Frontal cortex (tissue), 1 donor: Measurements from ENCODE around the gene DDX56. TPM values are rescaled to one million over a fixed set of nuclear protein-coding genes. Genes with fewer than 3 reads are reported as not detected.

Experiments used
- total RNA-seq: library from RNA; depleted of rRNA; stranded (reverse); fragments of >200 nt; gene quantifications from one replicate; pipeline ENCODE4 v1.2.3, GENCODE V29; 2014

The DDX56 gene
- total RNA-seq, 1 donor from 2014 or later, result 39.5 TPM

Other genes starting within 250 kb of the DDX56 start
- 99.5 TPM for gene CAMK2B, start 248.3 kb downstream of the DDX56 start, total RNA-seq
- 110 TPM for gene NUDCD3, start 83.2 kb downstream of the DDX56 start, total RNA-seq
- gene NPC1L1, start 32.6 kb downstream of the DDX56 start, total RNA-seq, result not detected
- gene TMED4, start 8.3 kb upstream of the DDX56 start, total RNA-seq, result 73.4 TPM
- gene OGDH, start 32.7 kb upstream of the DDX56 start, total RNA-seq, result 35.1 TPM
- gene ZMIZ2, start 174.9 kb upstream of the DDX56 start, total RNA-seq, result 9.8 TPM
- 518 TPM for gene PPIA, start 222.8 kb upstream of the DDX56 start, total RNA-seq